HG03039 (cell line): Measurements from ENCODE around the gene UPP2.

ENCODE experiments used
- ATAC-seq: cut with Tn5 transposase; IDR thresholded peaks from one replicate; pipeline ENCODE4 v1.9.1; 2021; ENCODE audit warnings: mild to moderate bottlenecking, moderate library complexity; ENCODE audit not compliant: unreplicated experiment

The UPP2 gene

GRCh38 chr2:158101384-158101926 is at the start of gene UPP2:
Gene UPP2, plus strand, starts transcription at chr2:158101876. Its CDS starts 188 bp downstream, at chr2:158102064.
- no peak for ATAC-seq

GRCh38 chr2:158052761-158053160 is 48.9 kb upstream of the UPP2 start:
- ATAC-seq: no peak

GRCh38 chr2:158056875-158057274 is 44.8 kb upstream of the UPP2 start:
- ATAC-seq: no peak

GRCh38 chr2:158060160-158060834 is 41.4 kb upstream of the UPP2 start:
- ATAC-seq: no peak

GRCh38 chr2:158060835-158061435 is 40.7 kb upstream of the UPP2 start:
- no peak for ATAC-seq

- ATAC-seq: no peak
Measured at GRCh38 chr2:158061763-158062162, 39.9 kb upstream of the UPP2 start.

- ATAC-seq: no peak
Measured at GRCh38 chr2:158066046-158066713, 35.5 kb upstream of the UPP2 start.

- ATAC-seq: no peak
Measured at GRCh38 chr2:158071018-158071417, 30.7 kb upstream of the UPP2 start.

GRCh38 chr2:158072361-158072760 is 29.3 kb upstream of the UPP2 start:
- ATAC-seq: no peak

- no peak for ATAC-seq
Measured at GRCh38 chr2:158079672-158080071, 22.0 kb upstream of the UPP2 start.

GRCh38 chr2:158088093-158088492 is 13.6 kb upstream of the UPP2 start:
- no peak for ATAC-seq

- no peak for ATAC-seq
Measured at GRCh38 chr2:158089322-158089721, 12.4 kb upstream of the UPP2 start.

GRCh38 chr2:158091647-158092046 is 10.0 kb upstream of the UPP2 start:
- ATAC-seq: no peak

- no peak for ATAC-seq
Measured at GRCh38 chr2:158094487-158095092, 7.1 kb upstream of the UPP2 start.

- no peak for ATAC-seq
Measured at GRCh38 chr2:158095269-158095668, 6.4 kb upstream of the UPP2 start.

- no peak for ATAC-seq
Measured at GRCh38 chr2:158095912-158096311, 5.8 kb upstream of the UPP2 start.

- ATAC-seq: no peak
Measured at GRCh38 chr2:158097481-158097880, 4.2 kb upstream of the UPP2 start.

GRCh38 chr2:158098178-158098577 is 3.5 kb upstream of the UPP2 start:
- no peak for ATAC-seq

- ATAC-seq: no peak
Measured at GRCh38 chr2:158099716-158100115, 2.0 kb upstream of the UPP2 start.

GRCh38 chr2:158100411-158100810 is 1.3 kb upstream of the UPP2 start:
- no peak for ATAC-seq

GRCh38 chr2:158102446-158102845 is 770 bp downstream of the UPP2 start:
- no peak for ATAC-seq
